Nephron (organoid): ENCODE data around the gene CSNK2A3.
"Not testable (repeated sequence)": the region's sequence is repeated elsewhere in the genome, so short reads cannot be mapped to it uniquely, and the experiment has no call there.

Experiments used
- H3K27ac Mint-ChIP-seq, 3 experiments: 2 replicates each; pipeline ENCODE4 v1.8.0; 2020; ENCODE audit warnings: mixed read lengths in 3 of 3, mild to moderate bottlenecking in 2 of 3, moderate library complexity in 1 of 3
- H3K27me3 Mint-ChIP-seq: 2 replicates; pipeline ENCODE4 v1.8.0; 2021; ENCODE audit warnings: low read depth, mild to moderate bottlenecking, moderate library complexity, mixed read lengths
- H3K36me3 Mint-ChIP-seq: 2 replicates; pipeline ENCODE4 v1.8.0; 2020; ENCODE audit warnings: low read depth, mixed read lengths
- H3K4me1 Mint-ChIP-seq: 2 replicates; pipeline ENCODE4 v1.8.0; 2020; ENCODE audit warnings: mixed read lengths
- H3K4me3 Mint-ChIP-seq, 3 experiments: 2 replicates each; pipeline ENCODE4 v1.8.0; 2020; ENCODE audit warnings: mild to moderate bottlenecking in 3 of 3, mixed read lengths in 3 of 3, moderate library complexity in 2 of 3
- H3K9me3 Mint-ChIP-seq: 2 replicates; pipeline ENCODE4 v1.8.0; 2020; ENCODE audit warnings: mixed read lengths
- CTCF ChIP-seq, 3 experiments: fragments of 200-600 bp; sonication (generic); IDR thresholded peaks; one replicate each; pipeline ENCODE4 v1.5.0; 2021; ENCODE audit warnings: antibody characterized with exemption in 3 of 3; ENCODE audit not compliant: unreplicated experiment in 3 of 3

CSNK2A3 gene

GRCh38 chr11:11370255-11370961 lies 17.4 kb upstream of the CSNK2A3 start:
- Mint-ChIP-seq H3K4me1 (peaks cover 20% of the 10 kb centered on the region), H3K27ac (peak overlapping the region in 1 of 3 experiments; percentile 41), H3K27me3 (peaks cover 10% of the 10 kb centered on the region), H3K9me3 (peaks cover 17% of the 10 kb centered on the region), H3K4me3 (no peak overlapping the region), H3K36me3 (no peaks in the 10 kb centered on the region)
- TF ChIP-seq CTCF (IDR thresholded peaks at IDR 0.05; ENCODE audit: unreplicated experiment in 3 of 3) = no peak

GRCh38 chr11:11366793-11367192 lies 13.7 kb upstream of the CSNK2A3 start:
- TF ChIP-seq CTCF (IDR thresholded peaks at IDR 0.05; ENCODE audit: unreplicated experiment in 3 of 3) = no peak
- H3K4me1 Mint-ChIP-seq = peaks cover 19% of the 10 kb centered on the region
- H3K27ac Mint-ChIP-seq = no peak overlapping the region
- no peak overlapping the region for H3K4me3 Mint-ChIP-seq
- peaks cover 17% of the 10 kb centered on the region for H3K9me3 Mint-ChIP-seq
- H3K27me3 Mint-ChIP-seq = peaks cover 4% of the 10 kb centered on the region
- no peaks in the 10 kb centered on the region for H3K36me3 Mint-ChIP-seq

DNA sequence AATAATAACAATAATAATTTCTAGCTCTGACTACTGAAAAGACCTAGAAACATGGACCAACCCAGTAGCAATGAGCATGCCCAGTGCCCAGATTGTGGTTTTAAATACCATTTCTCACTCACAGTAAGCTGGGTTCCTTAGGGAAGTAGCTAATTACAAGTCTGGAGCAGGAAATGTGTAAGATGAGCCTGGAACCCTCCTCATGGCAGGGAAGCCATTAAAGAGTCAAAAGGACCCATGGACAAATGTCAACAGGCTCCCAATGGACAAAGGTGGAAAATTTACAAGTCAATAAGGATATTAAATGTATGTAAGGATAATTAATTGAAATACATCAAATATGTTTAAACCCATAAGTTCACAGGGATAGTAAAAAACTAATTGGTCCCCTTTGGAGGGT lies 10.6 kb upstream of the CSNK2A3 start:
- H3K9me3 Mint-ChIP-seq = peaks cover 12% of the 10 kb centered on the region
- H3K4me1 Mint-ChIP-seq = peaks cover 4% of the 10 kb centered on the region
- H3K36me3 Mint-ChIP-seq = no peaks in the 10 kb centered on the region
- H3K4me3 Mint-ChIP-seq = no peak overlapping the region
- no peak overlapping the region for H3K27ac Mint-ChIP-seq
- no peak for TF ChIP-seq CTCF (IDR thresholded peaks at IDR 0.05; ENCODE audit: unreplicated experiment in 3 of 3)
- H3K27me3 Mint-ChIP-seq = no peaks in the 10 kb centered on the region

DNA sequence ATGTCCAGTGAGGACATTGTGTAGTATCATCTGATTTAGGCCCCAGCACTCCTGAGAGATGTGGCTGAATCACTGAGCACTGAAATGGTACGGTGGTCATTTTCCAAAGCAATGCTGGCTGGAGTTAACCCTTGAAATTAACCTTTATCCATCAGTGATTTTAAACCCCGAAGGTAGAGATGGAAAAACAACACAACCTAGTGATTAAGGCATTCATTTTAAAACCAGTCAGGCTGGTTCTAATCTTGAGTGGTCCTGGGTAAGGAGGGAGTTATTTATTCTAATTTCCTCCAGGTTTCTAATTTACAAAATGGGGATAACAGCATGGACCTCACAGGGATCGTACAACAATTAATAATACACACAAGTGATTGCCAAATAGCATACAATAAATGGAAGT lies 6.6 kb upstream of the CSNK2A3 start:
- Mint-ChIP-seq H3K4me3 (peak overlapping the region in 1 of 3 experiments; percentile 4), H3K27ac (peak overlapping the region; percentile 35 to 97 (median 70)), H3K27me3 (peaks cover 8% of the 10 kb centered on the region), H3K36me3 (no peaks in the 10 kb centered on the region), H3K4me1 (peaks cover 4% of the 10 kb centered on the region), H3K9me3 (no peaks in the 10 kb centered on the region)
- no peak for TF ChIP-seq CTCF (IDR thresholded peaks at IDR 0.05; ENCODE audit: unreplicated experiment in 3 of 3)

DNA sequence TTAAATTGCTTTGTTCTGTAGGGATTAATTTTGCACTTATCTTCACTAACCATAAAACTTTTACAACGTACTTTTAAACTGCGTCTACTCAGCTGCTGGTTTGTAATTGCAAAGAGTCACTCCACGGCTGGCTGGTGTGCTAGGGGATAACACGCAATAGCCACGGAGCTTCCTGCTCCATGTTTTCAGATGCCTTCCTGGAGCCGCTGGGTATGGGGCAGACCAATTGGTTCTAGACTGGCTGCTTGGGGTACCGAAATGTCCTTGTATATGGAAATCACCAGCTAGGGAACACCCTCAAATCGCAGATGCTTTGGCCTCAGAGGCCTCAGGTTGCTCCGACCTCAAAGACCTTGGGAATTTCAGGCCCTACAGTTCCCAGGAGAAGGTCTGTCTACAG lies 3.8 kb upstream of the CSNK2A3 start:
- no peak overlapping the region for H3K4me3 Mint-ChIP-seq

DNA sequence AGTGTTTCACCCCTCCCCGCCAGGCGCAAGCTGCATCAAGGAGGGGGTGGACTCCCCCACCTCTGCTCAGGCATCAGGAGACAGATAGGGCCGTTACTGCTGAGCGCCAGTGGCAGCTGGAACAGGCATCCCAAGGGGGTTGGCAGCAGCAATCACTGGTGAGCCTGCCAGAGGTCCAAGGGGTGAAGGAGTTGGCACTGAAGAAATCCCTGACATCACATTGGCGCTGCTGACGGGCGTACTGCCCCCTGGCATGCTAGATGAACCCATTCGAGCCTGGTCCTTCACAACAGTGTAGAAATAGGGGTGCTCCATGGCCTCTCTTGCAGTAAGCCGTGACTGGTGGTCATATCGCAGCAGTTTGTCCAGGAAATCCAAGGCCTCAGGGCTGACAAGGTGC lies 1.2 kb downstream of the CSNK2A3 start:
- not testable (repeated sequence) for H3K9me3 Mint-ChIP-seq, H3K27ac Mint-ChIP-seq, H3K36me3 Mint-ChIP-seq, H3K4me3 Mint-ChIP-seq
- H3K27me3 Mint-ChIP-seq = peaks cover 14% of the 10 kb centered on the region
- H3K4me1 Mint-ChIP-seq = peaks cover 44% of the 10 kb centered on the region

More for the DNA sequence above, 3.8 kb upstream of the CSNK2A3 start:
- Mint-ChIP-seq H3K9me3 (no peaks in the 10 kb centered on the region), H3K27me3 (peaks cover 13% of the 10 kb centered on the region), H3K27ac (no peak overlapping the region), H3K36me3 (no peaks in the 10 kb centered on the region), H3K4me1 (peaks cover 11% of the 10 kb centered on the region)
- TF ChIP-seq CTCF (IDR thresholded peaks at IDR 0.05; ENCODE audit: unreplicated experiment in 3 of 3) = no peak
